Smooth muscle cell (in vitro differentiated cells): ENCODE data around the gene NXT1. TPM values are rescaled to one million over a fixed set of nuclear protein-coding genes. Genes with fewer than 3 reads are reported as not detected.

Experiments used
- DNase-seq: peaks from one replicate; lab custom pipeline; 2025; ENCODE audit not compliant: unreplicated experiment; lab: John Stamatoyannopoulos, UW
- H2AFZ ChIP-seq: fragments of 200-600 bp; sonication (generic); 2 replicates; pipeline ENCODE4 v1.6.0; 2016; ENCODE audit warnings: antibody characterized with exemption, low read depth, mild to moderate bottlenecking
- H3F3A ChIP-seq: fragments of 200-600 bp; sonication (generic); 2 replicates; pipeline ENCODE4 v1.6.0; 2017; ENCODE audit warnings: antibody characterized with exemption, low read depth
- H3K27ac ChIP-seq: fragments of 200-600 bp; sonication (generic); 2 replicates; pipeline ENCODE4 v1.5.1; 2016; ENCODE audit warnings: low read depth, mild to moderate bottlenecking
- H3K27me3 ChIP-seq: fragments of 200-600 bp; sonication (generic); 2 replicates; pipeline ENCODE4 v1.6.1; 2016; ENCODE audit warnings: low read depth, mild to moderate bottlenecking
- H3K36me3 ChIP-seq: fragments of 200-600 bp; sonication (generic); 2 replicates; pipeline ENCODE4 v1.5.1; 2016; ENCODE audit warnings: low read depth
- H3K4me1 ChIP-seq: fragments of 200-600 bp; sonication (generic); 2 replicates; pipeline ENCODE4 v1.5.1; 2016; ENCODE audit warnings: low read depth
- H3K4me2 ChIP-seq: fragments of 200-600 bp; sonication (generic); 2 replicates; pipeline ENCODE4 v1.6.0; 2016; ENCODE audit warnings: mild to moderate bottlenecking
- H3K4me3 ChIP-seq: fragments of 200-600 bp; sonication (generic); 2 replicates; pipeline ENCODE4 v1.5.1; 2016; ENCODE audit warnings: mild to moderate bottlenecking
- H3K79me2 ChIP-seq: fragments of 200-600 bp; sonication (generic); 2 replicates; pipeline ENCODE4 v1.6.0; 2016; ENCODE audit warnings: low read depth, mild to moderate bottlenecking
- H3K9ac ChIP-seq: fragments of 200-600 bp; sonication (generic); 2 replicates; pipeline ENCODE4 v1.6.0; 2016; ENCODE audit warnings: low read depth
- H3K9me3 ChIP-seq: fragments of 200-600 bp; sonication (generic); replicated peaks from 2 replicates; pipeline ENCODE4 v1.5.1; 2016; ENCODE audit warnings: low read depth
- H4K20me1 ChIP-seq: fragments of 200-600 bp; sonication (generic); 2 replicates; pipeline ENCODE4 v1.6.0; 2016; ENCODE audit warnings: low read depth
- WGBS: methylation state at CpG from one replicate; pipeline ENCODE4 v1.1.7; 2016; ENCODE audit warnings: low lambda C conversion rate; 5-methylcytosine and 5-hydroxymethylcytosine counted together
- polyA plus RNA-seq: library from polyadenylated mRNA; unstranded; fragments of >200 nt; fragmentation: Nextera tagmentation; extraction: Ambion mirVana; gene quantifications from 2 replicates; pipeline ENCODE4 v1.2.1, GENCODE V29; 2016
- total RNA-seq: library from RNA; depleted of rRNA; stranded (reverse); fragments of >200 nt; gene quantifications from 2 replicates; pipeline ENCODE4 v1.2.3, GENCODE V29; 2014
- TF ChIP-seq, protein P1 (sequence below): fragments of 200-600 bp; sonication (generic); IDR thresholded peaks from 2 replicates; pipeline ENCODE4 v1.5.1; 2017; ENCODE audit warnings: borderline replicate concordance, mild to moderate bottlenecking, antibody characterized with exemption; ENCODE audit not compliant: insufficient read depth, poor library complexity, severe bottlenecking

Gene NXT1
- total and polyA plus RNA-seq, 2 experiments from 2014 or later, result 45.3 to 49.6 TPM

DNA sequence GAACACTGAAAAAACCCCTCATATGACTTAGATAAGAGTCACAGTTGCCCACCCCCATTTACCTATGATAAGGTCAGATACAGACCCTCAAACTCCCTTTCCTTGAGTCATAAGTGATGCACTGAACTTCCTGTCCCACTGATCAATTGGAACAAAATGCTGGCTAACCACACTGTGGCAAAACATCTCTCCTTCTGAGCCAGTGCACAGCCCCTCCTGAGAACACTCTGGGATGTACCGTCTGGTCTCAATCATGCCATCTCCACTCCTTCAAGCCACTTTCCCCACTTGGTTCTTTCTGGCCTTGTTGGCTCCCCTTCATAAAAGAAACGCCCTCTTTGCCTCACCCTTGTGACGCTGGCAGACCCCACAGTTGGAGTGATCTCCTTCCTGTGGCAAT, 42.6 kb upstream of the NXT1 start:
- Histone ChIP-seq H3K36me3 (no peaks in the 10 kb centered on the region), H3K4me3 (no peak overlapping the region), H3F3A (peaks cover 5% of the 10 kb centered on the region), H3K9me3 (no peaks in the 10 kb centered on the region), H3K27ac (no peak overlapping the region), H2AFZ (no peak overlapping the region), H3K9ac (no peak overlapping the region), H3K27me3 (no peaks in the 10 kb centered on the region), H3K79me2 (no peaks in the 10 kb centered on the region), H3K4me2 (no peak overlapping the region), H3K4me1 (no peaks in the 10 kb centered on the region), H4K20me1 (no peaks in the 10 kb centered on the region)
- no peak for DNase-seq
- TF ChIP-seq, protein P1, sequence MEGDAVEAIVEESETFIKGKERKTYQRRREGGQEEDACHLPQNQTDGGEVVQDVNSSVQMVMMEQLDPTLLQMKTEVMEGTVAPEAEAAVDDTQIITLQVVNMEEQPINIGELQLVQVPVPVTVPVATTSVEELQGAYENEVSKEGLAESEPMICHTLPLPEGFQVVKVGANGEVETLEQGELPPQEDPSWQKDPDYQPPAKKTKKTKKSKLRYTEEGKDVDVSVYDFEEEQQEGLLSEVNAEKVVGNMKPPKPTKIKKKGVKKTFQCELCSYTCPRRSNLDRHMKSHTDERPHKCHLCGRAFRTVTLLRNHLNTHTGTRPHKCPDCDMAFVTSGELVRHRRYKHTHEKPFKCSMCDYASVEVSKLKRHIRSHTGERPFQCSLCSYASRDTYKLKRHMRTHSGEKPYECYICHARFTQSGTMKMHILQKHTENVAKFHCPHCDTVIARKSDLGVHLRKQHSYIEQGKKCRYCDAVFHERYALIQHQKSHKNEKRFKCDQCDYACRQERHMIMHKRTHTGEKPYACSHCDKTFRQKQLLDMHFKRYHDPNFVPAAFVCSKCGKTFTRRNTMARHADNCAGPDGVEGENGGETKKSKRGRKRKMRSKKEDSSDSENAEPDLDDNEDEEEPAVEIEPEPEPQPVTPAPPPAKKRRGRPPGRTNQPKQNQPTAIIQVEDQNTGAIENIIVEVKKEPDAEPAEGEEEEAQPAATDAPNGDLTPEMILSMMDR, result no peak
- 87% methylated on average over 3 of the region's 3 CpGs for WGBS

DNA sequence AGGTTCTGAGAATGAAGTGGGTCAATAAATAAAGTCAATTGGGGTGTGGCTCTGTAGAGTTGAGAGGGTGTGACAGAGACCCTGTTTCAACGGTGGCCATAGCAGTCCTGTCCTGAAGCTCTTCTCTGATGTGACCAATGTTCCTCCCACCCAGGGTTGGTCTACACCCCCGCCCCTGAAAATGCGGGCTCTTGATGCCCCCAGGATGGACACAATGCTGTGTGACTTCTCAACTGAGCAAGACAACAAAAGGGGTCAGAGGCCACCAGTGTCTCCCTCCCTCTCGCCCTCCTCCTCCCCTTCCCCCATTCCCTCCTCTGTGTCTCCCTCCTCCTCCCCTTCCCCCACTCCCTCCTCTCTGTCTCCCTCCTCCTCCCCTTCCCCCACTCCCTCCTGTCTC, 41.7 kb upstream of the NXT1 start:
- Histone ChIP-seq H4K20me1 (no peaks in the 10 kb centered on the region), H3K36me3 (no peaks in the 10 kb centered on the region), H3K9me3 (no peaks in the 10 kb centered on the region), H3K27ac (no peak overlapping the region), H3K4me1 (no peaks in the 10 kb centered on the region), H2AFZ (no peak overlapping the region), H3K4me3 (no peak overlapping the region), H3K79me2 (no peaks in the 10 kb centered on the region), H3F3A (peaks cover 5% of the 10 kb centered on the region), H3K27me3 (no peaks in the 10 kb centered on the region), H3K9ac (no peak overlapping the region), H3K4me2 (no peak overlapping the region)
- DNase-seq, result no peak
- TF ChIP-seq, protein P1, result no peak
- 88% methylated on average over 2 of the region's 4 CpGs for WGBS

- Histone ChIP-seq H3K4me1 (no peaks in the 10 kb centered on the region), H3K4me2 (no peak overlapping the region), H4K20me1 (no peaks in the 10 kb centered on the region), H3K4me3 (no peak overlapping the region), H3K27ac (no peak overlapping the region), H2AFZ (no peak overlapping the region), H3K79me2 (no peaks in the 10 kb centered on the region), H3F3A (peaks cover 5% of the 10 kb centered on the region), H3K9me3 (no peaks in the 10 kb centered on the region), H3K36me3 (no peaks in the 10 kb centered on the region), H3K27me3 (no peaks in the 10 kb centered on the region), H3K9ac (no peak overlapping the region)
- TF ChIP-seq, protein P1, result no peak
- no peak for DNase-seq
- 95% methylated on average over 10 of the region's 10 CpGs for WGBS
Observed at GRCh38 chr20:23309781-23310180, 40.8 kb upstream of the NXT1 start.

DNA sequence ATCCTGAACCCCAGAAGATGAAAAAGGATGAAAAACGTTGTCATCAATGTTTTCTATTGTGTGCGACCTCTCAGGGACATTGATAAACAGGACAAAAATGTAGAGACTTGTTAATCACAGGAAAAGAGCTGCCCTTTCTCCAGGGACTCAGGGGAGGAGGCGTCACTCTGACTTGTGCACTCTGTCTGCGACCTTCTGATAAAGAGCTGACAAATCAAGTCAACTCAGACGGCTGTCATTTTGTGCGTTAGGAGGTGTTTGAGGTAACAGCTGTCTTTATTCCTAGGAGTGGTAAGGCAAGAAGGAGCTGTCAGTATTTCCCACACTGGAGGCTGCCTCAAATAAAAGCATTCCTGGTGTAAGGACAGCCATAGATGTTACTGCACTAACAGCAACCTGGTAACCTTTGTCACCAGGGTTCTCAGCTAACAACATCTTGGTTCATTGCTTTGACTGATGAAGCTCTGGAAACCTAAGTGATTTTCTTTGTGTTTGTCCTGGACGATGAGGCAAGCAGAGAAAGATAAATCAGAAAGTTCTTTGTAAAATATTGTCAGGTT, 38.6 kb upstream of the NXT1 start:
- Histone ChIP-seq H3K4me2 (no peak overlapping the region), H3K4me3 (no peak overlapping the region), H3K36me3 (no peaks in the 10 kb centered on the region), H3K27me3 (no peaks in the 10 kb centered on the region), H3K9ac (no peak overlapping the region), H3F3A (no peaks in the 10 kb centered on the region), H3K79me2 (no peaks in the 10 kb centered on the region), H3K27ac (no peak overlapping the region), H3K4me1 (no peaks in the 10 kb centered on the region), H4K20me1 (no peaks in the 10 kb centered on the region), H2AFZ (no peak overlapping the region), H3K9me3 (no peaks in the 10 kb centered on the region)
- WGBS, result 74% methylated on average over 7 of the region's 7 CpGs
- TF ChIP-seq, protein P1, result no peak
- no peak for DNase-seq
